ENCODE results near the gene CASP12. TPM values are rescaled to one million over a fixed set of nuclear protein-coding genes. Genes with fewer than 3 reads are reported as not detected.

CASP12 gene
- total and polyA plus RNA-seq, 3 donors from 2014 or later, result 0.31 to 0.94 TPM; not detected in 1

DNA sequence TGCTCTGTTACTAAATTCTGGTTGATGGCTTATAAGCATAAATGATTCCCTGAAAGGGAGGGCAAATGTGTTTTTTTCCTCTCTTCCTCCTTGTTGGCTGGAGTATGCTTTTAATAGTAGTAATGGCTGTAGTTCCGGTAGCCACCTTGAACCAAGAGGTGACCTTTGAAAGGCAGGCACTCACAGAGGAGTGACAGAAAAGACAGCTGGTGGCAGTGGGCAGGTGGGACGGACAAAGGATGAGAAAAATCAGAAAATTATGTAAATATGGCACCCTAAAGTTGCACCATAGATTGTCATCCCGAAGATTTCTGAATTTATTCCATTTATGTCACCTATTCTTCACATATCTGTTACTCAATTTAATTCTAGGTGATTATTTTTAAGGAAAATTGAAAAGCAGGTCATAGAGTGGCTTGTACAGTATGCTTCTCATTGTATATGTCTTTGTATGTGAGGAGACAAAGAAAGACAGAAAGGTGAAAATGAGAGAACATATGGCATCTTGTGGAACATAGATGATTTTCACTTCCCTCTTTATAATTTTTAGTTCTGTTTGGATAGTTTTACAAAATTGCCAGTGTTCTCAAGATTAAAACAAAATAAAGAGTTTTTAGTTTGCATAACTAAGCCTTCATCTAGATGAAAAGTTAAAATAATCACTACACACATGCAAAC lies 17.0 kb downstream of the CASP12 start:
- intact Hi-C loops (cut with DNase I; ENCODE audit: low total_unique reads), result no loop called here
- Histone ChIP-seq H3K9me3 (no peaks in the 10 kb centered on the region), H3K4me1 (no peaks in the 10 kb centered on the region), H3K4me3 (no peak overlapping the region), H3K27ac (no peak overlapping the region), H3K27me3 (no peaks in the 10 kb centered on the region), H3K36me3 (ENCODE audit: low read depth, missing control alignments) (no peaks in the 10 kb centered on the region)
- no peak for DNase-seq
- TF ChIP-seq, protein P1, sequence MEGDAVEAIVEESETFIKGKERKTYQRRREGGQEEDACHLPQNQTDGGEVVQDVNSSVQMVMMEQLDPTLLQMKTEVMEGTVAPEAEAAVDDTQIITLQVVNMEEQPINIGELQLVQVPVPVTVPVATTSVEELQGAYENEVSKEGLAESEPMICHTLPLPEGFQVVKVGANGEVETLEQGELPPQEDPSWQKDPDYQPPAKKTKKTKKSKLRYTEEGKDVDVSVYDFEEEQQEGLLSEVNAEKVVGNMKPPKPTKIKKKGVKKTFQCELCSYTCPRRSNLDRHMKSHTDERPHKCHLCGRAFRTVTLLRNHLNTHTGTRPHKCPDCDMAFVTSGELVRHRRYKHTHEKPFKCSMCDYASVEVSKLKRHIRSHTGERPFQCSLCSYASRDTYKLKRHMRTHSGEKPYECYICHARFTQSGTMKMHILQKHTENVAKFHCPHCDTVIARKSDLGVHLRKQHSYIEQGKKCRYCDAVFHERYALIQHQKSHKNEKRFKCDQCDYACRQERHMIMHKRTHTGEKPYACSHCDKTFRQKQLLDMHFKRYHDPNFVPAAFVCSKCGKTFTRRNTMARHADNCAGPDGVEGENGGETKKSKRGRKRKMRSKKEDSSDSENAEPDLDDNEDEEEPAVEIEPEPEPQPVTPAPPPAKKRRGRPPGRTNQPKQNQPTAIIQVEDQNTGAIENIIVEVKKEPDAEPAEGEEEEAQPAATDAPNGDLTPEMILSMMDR (IDR thresholded peaks at IDR 0.05), result no peak
- TF ChIP-seq POLR2A (IDR thresholded peaks at IDR 0.05), result no peak
- WGBS, 2 donors, result 87 to 96% methylated on average over 3 of the region's 3 CpGs

DNA sequence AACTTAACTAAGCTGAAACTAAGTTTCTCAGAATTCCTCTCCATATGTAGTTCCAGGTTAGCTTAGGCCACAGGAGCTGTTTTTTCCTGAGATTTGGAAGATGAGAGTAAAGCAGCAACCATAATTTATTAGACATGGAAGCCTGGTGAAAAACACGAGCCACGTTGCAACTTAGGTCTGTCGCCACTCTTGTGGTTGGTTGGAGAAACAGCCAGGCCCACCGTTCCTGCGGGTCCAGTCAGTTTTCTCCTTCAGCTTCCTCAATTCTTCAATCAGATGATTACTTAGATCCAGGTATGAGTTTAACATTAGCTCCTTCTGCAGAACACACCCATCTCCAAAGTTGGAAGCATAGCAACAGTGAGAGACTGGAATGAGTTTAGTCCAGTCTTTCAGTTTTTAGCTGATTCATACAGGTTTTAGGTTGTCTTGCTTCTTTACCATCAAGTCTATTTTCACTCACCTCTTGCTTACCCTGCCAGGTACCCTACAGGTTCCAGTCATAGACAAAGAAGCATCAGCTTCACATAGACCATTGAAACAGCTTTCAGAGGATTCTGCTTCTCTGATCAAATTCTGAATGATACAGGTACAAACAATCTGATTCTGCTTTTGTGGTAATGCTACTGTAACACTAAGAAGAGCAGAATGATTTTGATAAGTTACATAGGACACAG lies 18.6 kb downstream of the CASP12 start:
- intact Hi-C loops (cut with DNase I; ENCODE audit: low total_unique reads), result no loop called here
- H3K27ac ChIP-seq, result no peak overlapping the region
- no peaks in the 10 kb centered on the region for H3K4me1 ChIP-seq
- WGBS, 2 donors, result 90% methylated on average over 5 of the region's 5 CpGs
- no peak overlapping the region for H3K4me3 ChIP-seq
- no peak for DNase-seq
- no peaks in the 10 kb centered on the region for H3K36me3 ChIP-seq (ENCODE audit: low read depth, missing control alignments)
- H3K9me3 ChIP-seq, result no peaks in the 10 kb centered on the region
- no peaks in the 10 kb centered on the region for H3K27me3 ChIP-seq
- TF ChIP-seq POLR2A (IDR thresholded peaks at IDR 0.05), result no peak
- TF ChIP-seq, protein P1 (IDR thresholded peaks at IDR 0.05), result no peak

DNA sequence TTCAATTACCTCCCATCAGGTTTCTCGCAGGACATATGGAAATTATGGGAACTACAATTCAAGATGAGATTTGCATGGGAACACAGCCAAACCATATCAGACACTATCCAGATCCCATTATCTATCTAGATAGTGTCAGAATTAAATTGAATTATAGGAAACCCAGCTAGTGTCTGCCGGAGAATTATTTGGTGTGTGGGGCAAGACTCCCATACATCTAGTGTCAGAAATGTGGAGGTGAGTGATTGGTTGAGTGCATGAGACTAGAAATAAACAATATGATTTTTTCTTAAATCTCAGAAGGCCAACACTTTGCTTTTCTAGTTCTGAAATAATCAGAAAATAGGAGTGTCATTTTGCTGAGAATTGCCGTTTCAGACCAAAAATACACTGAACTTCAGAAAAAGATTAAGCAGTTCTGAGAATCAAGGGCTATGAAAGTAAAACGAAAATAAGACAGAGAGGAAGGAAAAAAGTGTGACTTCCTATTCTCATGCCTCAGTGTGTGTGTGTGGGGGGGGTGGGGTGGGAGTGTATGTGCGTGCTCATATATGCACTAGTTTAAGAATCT lies 21.3 kb downstream of the CASP12 start:
- no peak for TF ChIP-seq POLR2A (IDR thresholded peaks at IDR 0.05)
- TF ChIP-seq, protein P1 (IDR thresholded peaks at IDR 0.05), result no peak
- no peaks in the 10 kb centered on the region for H3K27me3 ChIP-seq
- no peak for DNase-seq
- intact Hi-C loops (cut with DNase I; ENCODE audit: low total_unique reads), result no loop called here
- H3K9me3 ChIP-seq, result no peaks in the 10 kb centered on the region
- H3K4me3 ChIP-seq, result no peak overlapping the region
- no peaks in the 10 kb centered on the region for H3K4me1 ChIP-seq
- H3K27ac ChIP-seq, result no peak overlapping the region
- 76% methylated on average over 5 of the region's 5 CpGs for WGBS, 2 donors
- no peaks in the 10 kb centered on the region for H3K36me3 ChIP-seq (ENCODE audit: low read depth, missing control alignments)

DNA sequence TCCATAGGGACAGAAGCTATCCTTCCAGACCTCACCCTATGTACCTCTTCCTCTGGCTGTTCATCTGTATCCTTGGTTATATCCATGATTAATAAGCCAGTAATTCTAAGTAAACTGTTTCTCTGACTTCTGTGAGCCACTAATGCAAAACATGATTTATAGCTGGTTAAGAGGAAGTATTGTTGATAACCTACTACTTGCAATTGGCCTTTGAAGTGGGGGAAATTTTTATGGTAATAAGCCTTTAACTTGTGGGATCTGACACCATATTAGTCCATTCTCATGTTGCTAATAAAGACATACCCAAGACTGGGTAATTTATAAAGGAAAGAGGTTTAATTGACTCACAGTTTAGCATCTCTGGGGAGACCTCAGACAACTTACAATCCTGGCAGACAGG lies 21.9 kb downstream of the CASP12 start:
- DNase-seq, result no peak
- no peaks in the 10 kb centered on the region for H3K27me3 ChIP-seq
- H3K4me3 ChIP-seq, result no peak overlapping the region
- no peak overlapping the region for H3K27ac ChIP-seq
- TF ChIP-seq, protein P1 (IDR thresholded peaks at IDR 0.05), result no peak
- no peaks in the 10 kb centered on the region for H3K4me1 ChIP-seq
- H3K36me3 ChIP-seq (ENCODE audit: low read depth, missing control alignments), result no peaks in the 10 kb centered on the region
- no peaks in the 10 kb centered on the region for H3K9me3 ChIP-seq
- intact Hi-C loops (cut with DNase I; ENCODE audit: low total_unique reads), result no loop called here
